Measurements from ENCODE around the gene THSD7A.

GRCh38 chr7:11690395-11690794 is 141.6 kb downstream of the THSD7A start:
- no peak for TF ChIP-seq CTCF (IDR thresholded peaks at IDR 0.05)
- TF ChIP-seq POLR2A (IDR thresholded peaks at IDR 0.05), result no peak

Data from lower leg skin (tissue), 3 donors.